Upper lobe of right lung (tissue), 1 donor: ENCODE results near the gene COL5A1. TPM values are rescaled to one million over a fixed set of nuclear protein-coding genes. Genes with fewer than 3 reads are reported as not detected.
"Not testable (repeated sequence)": the region's sequence is repeated elsewhere in the genome, so short reads cannot be mapped to it uniquely, and the experiment has no call there.

Experiments
- ATAC-seq: fragments of 200-7000 bp; cut with Tn5 transposase; one replicate; pipeline ENCODE4 v1.9.1; 2020; ENCODE audit warnings: mild to moderate bottlenecking, moderate library complexity
- DNase-seq: peaks from one replicate; pipeline ENCODE4 v3.0.0-alpha.2; 2020
- H3K27ac ChIP-seq: fragments of 200-600 bp; one replicate; pipeline ENCODE4 v1.8.0; 2022
- H3K27me3 ChIP-seq: fragments of 200-600 bp; one replicate; pipeline ENCODE4 v1.8.0; 2022; ENCODE audit warnings: mild to moderate bottlenecking
- H3K36me3 ChIP-seq: fragments of 200-600 bp; one replicate; pipeline ENCODE4 v1.8.0; 2022
- H3K4me1 ChIP-seq: fragments of 200-600 bp; one replicate; pipeline ENCODE4 v1.8.0; 2022
- H3K4me3 ChIP-seq: fragments of 200-600 bp; one replicate; pipeline ENCODE4 v1.8.0; 2022; ENCODE audit warnings: mild to moderate bottlenecking
- H3K9me3 ChIP-seq: fragments of 200-600 bp; one replicate; pipeline ENCODE4 v1.8.0; 2022
- CTCF ChIP-seq: fragments of 200-600 bp; IDR thresholded peaks from one replicate; pipeline ENCODE4 v1.8.0; 2022; ENCODE audit warnings: antibody characterized with exemption
- intact Hi-C: fragments of 100-400 bp; cut with DNase I; formaldehyde crosslinking; loops from one replicate; pipeline ENCODE4 v1.11.0; 2022
- total RNA-seq: library from RNA; stranded (reverse); fragmentation: NEBNext Ultra II Directional; extraction: Animal tissue kit (Norgen Biotek cat#: 25700); gene quantifications from one replicate; pipeline ENCODE4 v1.2.1, GENCODE V29; 2021
- donor health status: DM: no; HTN: yes; CAD: no; lungs with severe emphysema.

Gene COL5A1
- total RNA-seq, 1 donor from 2014 or later: 37.8 TPM

- Histone ChIP-seq H3K9me3 (no peaks in the 10 kb centered on the region), H3K36me3 (no peaks in the 10 kb centered on the region), H3K27me3 (no peaks in the 10 kb centered on the region), H3K4me3 (no peak overlapping the region), H3K4me1 (no peaks in the 10 kb centered on the region), H3K27ac (no peak overlapping the region)
- DNase-seq (peak; percentile 36), ATAC-seq (no peak)
- intact Hi-C loops: no loop called here
- no peak for TF ChIP-seq CTCF
Observed at GRCh38 chr9:134681061-134681661, 39.6 kb downstream of the COL5A1 start.

GRCh38 chr9:134682026-134682425 lies 40.4 kb downstream of the COL5A1 start:
- DNase-seq (peak; percentile 53), ATAC-seq (peak; percentile 5)
- H3K9me3 ChIP-seq: no peaks in the 10 kb centered on the region
- TF ChIP-seq CTCF: no peak
- intact Hi-C loops: no loop called here
- H3K4me3 ChIP-seq: no peak overlapping the region
- no peaks in the 10 kb centered on the region for H3K4me1 ChIP-seq
- no peaks in the 10 kb centered on the region for H3K27me3 ChIP-seq
- no peaks in the 10 kb centered on the region for H3K36me3 ChIP-seq
- no peak overlapping the region for H3K27ac ChIP-seq

- no peaks in the 10 kb centered on the region for H3K4me1 ChIP-seq
- no peaks in the 10 kb centered on the region for H3K9me3 ChIP-seq
- no peak overlapping the region for H3K27ac ChIP-seq
- no peaks in the 10 kb centered on the region for H3K27me3 ChIP-seq
- H3K4me3 ChIP-seq: no peak overlapping the region
- ATAC-seq: no peak
- no peak for TF ChIP-seq CTCF
- intact Hi-C loops: no loop called here
- no peaks in the 10 kb centered on the region for H3K36me3 ChIP-seq
- peak; percentile 48 for DNase-seq
Observed at GRCh38 chr9:134682651-134683364, 41.2 kb downstream of the COL5A1 start.

DNA sequence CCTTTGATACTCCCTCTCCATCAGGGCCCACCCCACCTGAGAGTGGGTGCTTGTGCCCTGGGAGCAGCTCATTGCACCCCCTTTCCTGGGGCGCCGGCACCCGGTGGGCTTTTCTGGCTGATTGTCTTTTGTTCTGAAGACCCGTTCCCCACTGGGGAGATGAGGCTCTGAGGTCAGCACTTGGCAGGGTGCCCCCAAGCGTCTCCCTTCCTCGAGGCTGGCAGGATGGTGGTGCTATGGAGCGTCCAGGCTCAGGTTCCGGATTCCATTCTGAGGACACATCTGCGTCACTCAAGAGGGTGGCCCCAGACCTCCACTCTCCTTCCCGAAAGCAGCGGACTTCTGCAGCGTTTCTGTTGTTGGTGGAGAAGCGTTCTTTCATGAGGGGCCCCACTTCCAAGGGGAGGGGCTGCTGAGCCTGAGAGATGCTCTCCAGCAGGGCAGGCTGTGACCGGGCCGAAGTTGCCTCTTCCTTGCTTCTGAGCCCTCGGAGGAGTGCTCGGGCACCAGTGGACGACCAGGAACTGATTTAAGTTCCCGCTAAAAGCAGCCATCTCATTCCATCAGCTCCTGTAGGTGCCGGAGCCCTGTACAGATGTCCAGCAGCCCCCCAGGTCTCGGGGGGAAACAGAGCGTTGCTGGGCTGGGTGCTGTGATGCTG lies 42.2 kb downstream of the COL5A1 start:
- Histone ChIP-seq H3K27me3 (no peaks in the 10 kb centered on the region), H3K4me1 (no peaks in the 10 kb centered on the region), H3K36me3 (no peaks in the 10 kb centered on the region), H3K9me3 (no peaks in the 10 kb centered on the region), H3K4me3 (no peak overlapping the region), H3K27ac (no peak overlapping the region)
- ATAC-seq (no peak), DNase-seq (peak; percentile 52)
- intact Hi-C loops: no loop called here
- no peak for TF ChIP-seq CTCF

DNA sequence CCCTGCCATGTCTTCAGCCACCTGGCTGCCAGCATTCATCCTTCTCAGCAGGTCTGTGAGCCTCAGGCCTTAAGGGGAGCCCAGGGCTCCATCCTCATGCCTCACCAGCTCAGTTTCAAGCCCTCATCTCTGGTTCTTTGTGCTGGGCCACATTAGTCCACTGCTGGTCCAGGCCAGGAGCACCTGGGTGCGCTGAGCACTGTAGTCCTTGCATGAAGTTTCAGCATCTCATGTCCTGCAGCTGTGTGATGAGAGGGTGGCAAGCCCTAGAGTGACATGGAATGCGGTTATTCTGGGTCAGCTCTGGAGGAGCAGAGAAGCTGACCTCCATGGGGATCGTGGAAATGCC lies 42.7 kb downstream of the COL5A1 start:
- peak; percentile 35 for DNase-seq
- Histone ChIP-seq H3K36me3 (no peaks in the 10 kb centered on the region), H3K27me3 (no peaks in the 10 kb centered on the region), H3K4me3 (no peak overlapping the region), H3K4me1 (no peaks in the 10 kb centered on the region), H3K9me3 (no peaks in the 10 kb centered on the region), H3K27ac (no peak overlapping the region)
- intact Hi-C loops: no loop called here
- TF ChIP-seq CTCF: no peak
- no peak for ATAC-seq

GRCh38 chr9:134684941-134685340 lies 43.3 kb downstream of the COL5A1 start:
- DNase-seq, H3K4me3 ChIP-seq, H3K4me1 ChIP-seq, H3K9me3 ChIP-seq, ATAC-seq, H3K36me3 ChIP-seq, H3K27ac ChIP-seq, intact Hi-C loops, H3K27me3 ChIP-seq: not testable (repeated sequence)
